GM18868 (cell line): ENCODE results near the gene ACOX2.

Source experiments
- ATAC-seq: cut with Tn5 transposase; IDR thresholded peaks from one replicate; pipeline ENCODE4 v1.9.1; 2021; ENCODE audit warnings: mild to moderate bottlenecking, moderate library complexity; ENCODE audit not compliant: unreplicated experiment

ACOX2 gene

DNA sequence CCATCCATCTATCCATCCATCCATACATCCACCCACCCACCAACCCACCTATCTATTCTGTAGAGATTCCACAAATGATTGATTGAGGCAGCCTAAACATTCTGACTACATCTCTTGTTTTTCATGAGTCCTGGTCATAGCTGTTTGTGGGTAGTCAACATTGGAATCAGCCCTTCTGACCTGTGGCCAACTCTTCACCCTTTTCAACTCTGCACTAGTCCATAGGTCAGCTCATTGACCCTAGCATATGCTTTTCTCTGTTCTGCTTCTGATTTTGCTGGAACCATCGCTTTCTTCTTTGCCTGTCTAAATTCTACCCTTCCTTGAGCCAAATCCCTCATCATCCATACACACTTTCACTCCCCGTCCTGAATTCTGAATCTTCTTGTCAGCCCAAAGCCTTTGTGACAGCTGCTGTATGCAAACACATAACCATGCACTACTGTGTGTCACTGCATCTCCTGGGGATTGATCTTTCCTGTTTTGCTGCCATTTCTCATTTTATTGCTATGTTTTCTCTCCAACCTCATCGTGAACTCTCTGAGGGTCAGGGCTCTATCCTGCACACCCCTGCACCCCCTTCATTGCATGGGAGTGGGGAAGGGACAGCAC is 61.9 kb downstream of the ACOX2 start:
- ATAC-seq = no peak

DNA sequence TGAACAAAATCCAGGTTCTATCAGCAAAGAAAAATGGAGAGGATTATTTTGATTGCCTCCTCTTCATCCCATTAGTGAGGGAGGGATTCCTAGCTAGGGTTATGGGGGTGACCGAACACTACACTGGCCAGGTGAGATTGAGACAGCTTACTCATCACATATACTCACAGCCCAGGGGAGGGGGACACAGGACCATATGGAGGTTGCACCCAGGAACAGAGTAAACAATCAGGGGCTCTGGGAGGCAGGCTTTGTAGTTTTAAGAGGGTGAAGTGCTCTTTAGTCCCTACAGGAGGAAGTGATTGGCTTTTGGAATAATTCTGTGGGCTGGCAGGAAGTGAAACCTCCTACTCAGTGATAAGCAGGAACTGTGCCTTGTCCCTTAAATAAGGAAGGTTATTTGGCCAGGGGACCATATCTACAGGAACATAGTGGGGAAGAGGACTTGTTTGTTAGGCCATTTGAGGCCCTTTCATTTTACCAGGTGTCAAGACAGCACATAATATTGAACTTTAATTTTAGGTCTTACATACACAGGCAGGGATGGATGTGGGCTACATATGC is 62.6 kb downstream of the ACOX2 start:
- no peak for ATAC-seq

DNA sequence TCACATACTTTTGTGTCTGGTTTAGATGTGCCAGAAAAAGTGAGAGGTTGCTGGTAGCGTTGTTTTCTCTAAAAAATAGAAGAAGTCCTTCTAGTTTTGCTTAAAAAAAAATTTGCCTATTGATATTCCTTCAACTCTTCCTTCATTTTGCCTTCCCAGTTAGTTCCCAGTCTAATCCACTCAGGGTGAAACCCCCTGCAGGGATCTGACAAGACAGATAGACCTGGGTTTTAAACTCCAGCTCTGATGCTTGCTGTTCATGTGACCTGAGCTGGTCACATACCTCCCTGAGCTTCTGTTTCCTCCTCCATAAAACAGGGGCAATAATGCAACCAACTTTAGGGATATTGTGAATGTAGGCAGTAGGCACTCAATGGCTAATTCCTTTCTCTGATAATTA is 63.7 kb downstream of the ACOX2 start:
- ATAC-seq = no peak

DNA sequence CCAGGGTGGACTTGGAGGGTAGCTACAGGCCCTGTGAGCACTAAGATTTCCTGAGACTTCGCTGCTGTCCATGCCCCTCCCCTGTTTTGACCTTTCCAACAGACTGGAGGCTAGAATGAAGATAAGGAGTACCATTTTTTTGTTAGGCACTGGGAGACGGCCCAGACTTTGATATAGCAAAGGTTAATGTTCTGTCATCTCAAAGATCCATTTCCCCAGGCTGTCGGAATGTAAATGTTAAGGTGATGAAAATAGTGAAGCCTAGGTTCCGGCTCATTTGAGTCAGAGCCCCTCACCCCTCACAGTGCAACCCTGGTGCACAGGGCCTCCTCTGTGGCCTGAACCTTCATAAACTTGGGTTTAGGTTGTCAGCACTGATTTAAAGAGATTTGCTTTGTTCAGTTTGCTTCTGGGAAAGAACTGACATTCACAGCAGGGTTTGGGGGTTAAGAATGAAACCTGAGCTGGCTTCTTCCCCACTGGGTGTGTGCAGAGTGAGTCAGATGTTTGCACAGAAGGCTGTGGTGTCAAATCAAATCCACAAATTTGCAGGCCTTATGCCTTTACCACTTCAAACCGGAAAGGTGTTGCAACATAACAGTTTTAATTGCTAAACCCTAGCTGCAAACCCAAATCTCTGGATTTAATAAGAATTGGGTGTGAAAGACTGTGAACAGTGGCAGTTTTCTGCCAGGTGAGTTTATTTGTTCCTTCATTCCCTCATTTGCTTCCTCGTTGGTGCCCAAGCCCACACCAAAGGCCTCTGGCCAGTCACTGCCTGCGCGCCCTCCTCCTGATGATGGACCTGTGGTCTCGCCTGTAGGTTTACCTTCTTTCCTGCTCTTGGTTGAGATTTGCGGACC is 65.7 kb downstream of the ACOX2 start:
- ATAC-seq = peak; percentile 94

DNA sequence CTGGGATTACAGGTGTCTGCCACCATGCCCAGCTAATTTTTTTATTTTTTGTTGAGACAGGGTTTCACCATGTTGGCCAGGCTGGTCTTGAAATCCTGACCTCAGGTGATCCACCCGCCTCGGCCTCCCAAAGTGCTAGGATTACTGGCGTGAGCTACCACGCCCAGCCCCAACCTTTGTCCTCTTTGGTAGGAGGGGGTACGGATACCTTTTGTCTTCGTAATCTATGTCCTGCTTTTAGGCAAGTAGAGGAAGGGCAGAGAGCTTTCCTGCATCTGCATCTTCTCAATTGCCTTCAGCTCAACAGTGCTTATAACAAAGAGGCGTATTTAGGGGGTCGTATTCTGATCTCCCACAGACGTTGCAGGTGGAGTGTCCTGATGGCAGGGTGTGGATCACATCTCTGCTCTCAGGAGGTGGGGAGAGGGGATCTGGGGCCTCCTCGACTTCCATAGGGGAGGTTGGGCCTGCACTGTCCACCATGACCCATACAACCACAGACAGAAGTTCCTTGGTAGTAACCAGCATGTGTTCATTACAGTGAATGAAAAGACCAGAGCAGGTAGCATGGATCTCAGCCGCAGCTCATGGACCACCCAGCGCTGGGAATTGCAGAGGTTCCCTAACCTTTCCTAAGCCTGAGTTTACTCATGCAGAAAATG is 66.5 kb downstream of the ACOX2 start:
- ATAC-seq = no peak

DNA sequence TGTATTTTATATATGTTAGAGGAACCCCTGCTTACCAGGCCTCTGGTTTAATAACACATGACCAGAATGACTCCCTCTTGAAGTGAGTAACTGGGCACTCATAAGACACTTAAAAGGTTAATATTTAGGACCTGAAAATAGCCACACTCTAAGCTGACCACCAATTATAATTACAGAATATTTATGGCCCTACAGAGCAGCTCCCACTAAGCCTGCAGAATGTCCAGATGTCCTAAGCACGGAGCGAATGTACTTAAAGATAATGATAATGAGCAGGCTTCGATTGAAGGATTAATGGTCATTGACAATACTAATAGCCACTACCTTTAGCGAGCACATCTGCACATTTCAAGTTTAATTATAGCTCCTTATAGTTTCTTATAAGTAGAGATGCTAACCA is 67.9 kb downstream of the ACOX2 start:
- no peak for ATAC-seq

DNA sequence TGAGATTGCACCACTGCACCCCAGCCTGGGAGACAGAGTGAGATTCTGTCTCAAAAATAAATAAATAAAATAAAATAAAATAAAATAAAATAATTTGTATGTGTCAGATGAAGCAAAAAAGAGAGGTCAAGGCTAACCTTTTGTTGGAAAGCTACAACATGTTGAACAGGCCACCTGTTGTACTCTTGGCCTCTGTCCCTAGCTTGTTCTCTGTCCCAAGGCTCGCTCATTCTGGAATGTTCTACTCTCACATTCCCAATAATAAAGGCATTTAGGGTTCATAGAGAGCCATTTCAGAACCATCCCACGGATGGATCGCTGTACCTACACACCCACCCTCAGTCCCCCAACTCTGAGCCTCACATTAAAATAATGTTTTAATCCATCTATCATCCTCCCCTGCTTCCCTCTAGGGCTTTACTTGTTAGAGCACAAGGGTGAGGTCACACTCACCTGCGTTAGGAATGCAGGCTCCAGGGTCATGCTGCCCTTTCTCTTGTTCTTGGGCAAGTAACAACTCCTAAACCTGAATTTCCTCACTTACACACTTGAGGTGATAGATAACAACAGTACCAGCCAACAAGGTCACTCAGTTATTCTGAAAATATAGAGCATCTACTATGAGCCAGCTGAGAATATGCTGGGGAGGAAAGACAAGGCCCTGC is 70.0 kb downstream of the ACOX2 start:
- ATAC-seq = no peak

DNA sequence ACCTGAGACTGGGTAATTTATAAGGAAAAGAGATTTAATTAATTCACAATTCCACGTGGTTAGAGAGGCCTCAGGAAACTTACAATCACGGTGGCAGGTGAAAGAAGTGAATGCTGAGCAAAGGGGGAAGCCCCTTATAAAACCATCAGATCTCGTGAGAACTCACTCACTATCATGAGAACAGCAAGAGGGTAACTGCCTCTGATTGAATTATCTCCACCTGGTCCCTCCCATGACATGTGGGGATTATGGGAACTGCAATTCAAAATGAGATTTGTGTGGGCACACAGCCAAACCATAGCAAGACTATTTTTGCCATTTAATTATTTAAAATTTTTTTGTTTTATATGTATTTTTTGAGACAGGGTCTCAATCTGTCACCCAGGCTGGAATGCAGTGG is 72.1 kb downstream of the ACOX2 start:
- no peak for ATAC-seq

DNA sequence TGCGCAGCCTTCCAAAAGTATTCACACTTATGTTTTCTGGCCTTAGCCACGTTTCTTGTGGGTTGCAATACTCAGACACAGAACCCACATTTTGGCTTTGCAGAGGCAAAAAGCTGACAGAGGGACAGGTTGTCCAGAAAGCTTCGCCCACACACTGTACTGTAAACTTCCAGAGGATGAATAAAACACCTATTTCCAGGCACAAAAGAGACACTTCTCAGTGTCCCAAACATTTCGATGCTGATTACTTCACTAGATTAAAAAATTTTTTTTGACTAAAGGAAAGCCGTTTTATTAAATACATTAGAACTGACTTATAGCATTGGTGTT is 73.1 kb downstream of the ACOX2 start:
- no peak for ATAC-seq

DNA sequence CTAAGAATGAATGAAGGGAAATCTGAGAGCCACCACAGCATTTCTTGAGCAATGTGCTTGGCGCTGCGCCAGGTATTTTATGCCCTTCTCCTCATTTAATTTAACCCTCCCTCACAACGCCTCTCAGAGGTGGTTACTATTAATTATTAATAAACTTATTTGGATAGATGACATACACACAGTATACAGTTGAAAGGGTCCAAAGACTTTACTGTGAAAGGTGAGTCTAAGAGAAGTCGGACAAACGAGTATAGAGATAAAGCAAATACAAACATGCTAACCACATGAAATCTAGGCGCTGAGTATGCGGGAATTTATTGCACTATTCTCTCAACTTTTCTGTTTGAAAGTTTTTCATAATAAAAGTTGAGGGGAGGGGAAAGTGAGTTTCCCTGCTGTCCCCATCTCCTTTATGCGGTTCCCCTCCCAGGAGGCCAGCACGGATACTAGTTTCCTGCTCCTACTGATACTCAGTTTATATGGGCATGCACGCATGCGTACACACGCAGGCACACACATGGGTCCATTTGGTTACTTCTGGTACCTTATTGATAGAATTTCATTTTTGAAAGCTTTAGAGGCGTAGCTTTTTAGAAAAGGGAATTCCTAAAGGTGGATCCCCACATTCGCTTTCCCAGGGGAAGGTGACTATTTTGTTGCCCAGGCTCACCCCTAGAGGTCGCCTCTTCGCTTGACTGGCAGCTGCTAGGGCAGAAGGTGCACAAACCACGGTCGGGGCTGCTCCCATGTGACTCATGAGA is 73.6 kb downstream of the ACOX2 start:
- ATAC-seq = peak; percentile 93

DNA sequence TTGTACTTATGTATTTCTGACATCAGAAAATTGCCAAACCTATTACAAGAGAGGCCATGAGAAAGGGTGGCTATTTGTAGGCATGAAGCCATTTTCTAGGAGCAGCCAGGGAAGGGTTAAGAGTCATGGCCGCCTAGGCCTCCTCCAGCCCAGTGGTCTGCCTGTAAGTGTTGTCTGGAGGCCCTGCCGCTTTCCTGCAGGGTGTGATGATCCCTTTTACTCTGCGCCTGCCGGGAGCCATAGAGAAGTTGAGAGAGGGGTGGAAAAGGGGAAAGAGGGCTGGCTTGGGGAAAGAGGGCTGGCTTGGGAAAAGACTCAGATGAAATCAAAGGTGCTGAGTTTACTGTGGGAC is 74.2 kb downstream of the ACOX2 start:
- no peak for ATAC-seq

DNA sequence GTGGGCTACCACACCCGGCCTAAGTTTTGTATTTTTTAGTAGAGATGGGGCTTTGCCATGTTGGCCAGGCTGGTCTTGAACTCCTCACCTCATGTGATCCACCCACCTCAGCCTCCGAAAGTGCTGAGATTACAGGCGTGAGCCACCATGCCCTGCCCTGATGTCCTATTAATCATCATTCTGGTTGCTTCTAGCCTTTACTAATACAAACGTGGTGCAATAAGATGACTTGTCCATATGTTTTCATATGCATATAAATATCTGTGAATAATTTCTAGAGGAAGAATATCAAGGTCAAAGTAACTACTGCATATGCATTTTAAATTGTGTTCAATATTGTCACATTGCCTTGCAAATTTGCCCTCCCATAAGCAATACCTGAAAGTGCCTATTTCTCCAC is 77.8 kb downstream of the ACOX2 start:
- ATAC-seq = no peak
